HG02970 (cell line): ENCODE measurements around the gene TTYH1.
"Not testable (repeated sequence)": the region's sequence is repeated elsewhere in the genome, so short reads cannot be mapped to it uniquely, and the experiment has no call there.

Experiments
- ATAC-seq: cut with Tn5 transposase; IDR thresholded peaks from one replicate; pipeline ENCODE4 v1.9.1; 2021; ENCODE audit warnings: mild to moderate bottlenecking, moderate library complexity, moderate number of reproducible peaks; ENCODE audit not compliant: unreplicated experiment, low FRiP score

TTYH1 gene

GRCh38 chr19:54415208-54415900 lies at the start of gene TTYH1:
Gene TTYH1, plus strand, starts transcription at chr19:54415464. Its CDS starts 89 bp downstream, at chr19:54415553.
- ATAC-seq: no peak

- not testable (repeated sequence) for ATAC-seq
These were observed 49.5 kb upstream of the TTYH1 start for GRCh38 chr19:54365798-54366197.

DNA sequence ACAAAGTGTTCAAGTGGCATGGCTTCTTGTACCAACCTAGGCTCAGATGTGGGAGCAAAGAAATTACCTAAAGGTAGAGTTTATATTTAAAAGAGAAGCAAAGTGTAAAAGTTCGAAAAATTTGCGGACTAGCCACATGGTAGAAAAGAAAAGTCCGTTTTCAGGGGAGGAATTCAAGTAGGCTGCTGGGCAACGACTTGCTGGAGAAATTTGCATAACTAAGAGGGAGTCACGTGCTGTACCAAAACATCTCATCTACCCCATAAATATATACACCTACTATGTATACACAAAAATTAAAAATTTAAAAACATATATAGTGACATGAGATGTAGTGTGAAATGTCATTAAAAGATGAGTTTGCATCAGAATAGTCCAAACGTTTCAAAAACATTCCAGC lies 48.5 kb upstream of the TTYH1 start:
- ATAC-seq: no peak

DNA sequence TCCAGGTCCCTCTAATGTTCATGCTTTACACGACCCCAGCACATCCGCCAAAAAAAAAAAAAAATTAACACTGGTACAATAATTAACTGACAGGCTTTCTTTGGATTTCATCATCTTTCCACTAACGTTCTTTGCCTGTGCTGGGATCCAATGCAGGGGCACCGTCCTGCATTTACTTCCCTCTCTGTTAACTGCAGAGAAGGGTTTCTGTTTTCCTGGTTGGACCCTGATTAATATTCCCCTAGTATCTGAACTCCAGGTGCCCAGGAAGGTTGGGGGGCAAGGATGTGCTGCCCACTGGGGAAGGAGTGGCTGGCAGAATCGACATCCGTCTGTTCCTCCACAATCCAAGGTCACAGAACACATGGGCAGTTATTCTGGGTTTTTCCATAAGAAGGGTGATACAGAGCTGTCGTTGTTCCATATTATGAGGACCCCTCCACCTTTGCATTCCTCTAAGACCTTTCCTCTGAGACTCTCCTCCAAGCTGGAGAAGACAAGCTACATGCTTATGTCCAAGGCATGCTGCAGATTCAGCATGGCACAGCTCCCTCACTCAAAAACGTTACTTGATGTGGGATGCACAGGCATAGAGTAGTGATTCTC lies 46.1 kb upstream of the TTYH1 start:
- no peak for ATAC-seq

DNA sequence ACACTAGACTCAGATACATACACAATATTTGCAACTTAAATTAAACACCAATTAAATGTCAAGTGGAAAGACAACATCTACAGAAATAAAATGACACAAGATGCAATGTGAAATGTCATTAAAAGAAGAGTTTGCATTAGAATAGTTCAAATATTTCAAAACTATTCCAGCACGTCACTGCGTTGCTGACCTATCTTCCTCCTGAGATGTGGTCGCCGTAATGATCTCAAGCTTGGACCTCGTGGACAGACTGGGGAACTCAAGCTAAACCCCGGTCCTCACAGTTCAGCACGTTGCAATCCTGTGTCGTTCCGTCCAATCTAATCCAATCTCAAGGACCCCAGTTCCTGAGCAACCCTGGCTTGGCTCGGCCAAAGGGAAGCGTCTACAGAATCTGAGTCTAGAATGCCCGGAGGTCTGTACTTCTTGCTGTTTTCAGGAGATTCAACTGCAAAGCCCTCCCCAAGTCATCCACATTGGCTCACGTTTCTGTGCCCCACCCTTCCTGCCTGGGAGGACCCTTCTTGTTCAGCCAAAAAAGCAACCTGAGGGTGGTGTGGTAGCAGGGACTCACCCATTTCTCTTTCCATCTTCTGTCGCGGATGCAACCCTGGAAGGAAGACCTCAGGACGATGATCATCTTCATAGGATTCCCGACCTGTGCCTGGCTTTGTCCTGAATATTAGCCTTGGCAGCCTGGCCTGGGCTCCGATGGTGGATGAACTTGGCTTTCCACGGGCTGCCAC lies 45.4 kb upstream of the TTYH1 start:
- not testable (repeated sequence) for ATAC-seq

GRCh38 chr19:54370434-54370796 lies 44.8 kb upstream of the TTYH1 start:
- ATAC-seq: not testable (repeated sequence)

- not testable (repeated sequence) for ATAC-seq
These were observed 43.8 kb upstream of the TTYH1 start for GRCh38 chr19:54371453-54371852.

DNA sequence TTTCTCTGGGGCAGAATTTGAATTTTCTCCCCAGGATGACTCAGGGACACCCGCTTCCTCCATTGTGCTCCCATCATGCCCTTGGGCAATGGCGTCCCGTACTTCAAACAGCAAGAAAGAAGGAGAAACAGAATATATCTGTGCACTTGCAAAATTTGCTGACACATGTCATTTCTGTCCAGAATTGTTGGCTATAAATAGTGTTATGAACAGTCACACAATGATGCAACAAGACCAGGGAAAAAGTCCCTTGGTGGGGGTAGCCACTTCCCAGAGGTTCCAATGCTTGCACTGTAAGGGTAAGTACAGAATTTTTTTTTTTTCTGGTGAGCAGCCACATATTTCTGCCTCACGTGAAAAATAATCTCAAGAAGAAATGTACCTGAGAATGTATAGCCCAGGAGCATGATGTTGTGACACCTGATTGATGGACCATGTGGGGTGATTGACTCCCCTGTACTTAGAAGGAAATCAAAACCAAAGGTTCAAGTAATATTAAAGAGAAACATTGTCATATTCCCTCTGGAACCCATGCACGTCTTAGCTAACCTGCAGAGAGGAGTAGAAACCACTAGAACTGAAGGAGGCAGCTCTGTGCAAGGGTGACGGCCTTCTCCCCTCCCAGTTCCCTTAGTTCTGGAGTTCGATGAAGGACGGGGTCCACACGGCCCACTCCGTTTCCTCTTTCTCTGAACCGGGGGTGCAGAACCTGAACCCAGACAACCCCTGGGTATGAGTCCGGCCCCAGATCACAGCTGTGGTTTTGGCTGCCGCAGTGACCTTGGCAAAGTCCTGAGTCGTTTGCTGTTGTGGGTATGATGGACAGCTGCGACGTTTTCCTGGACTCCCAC lies 41.3 kb upstream of the TTYH1 start:
- no peak for ATAC-seq

GRCh38 chr19:54375181-54375938 lies 39.9 kb upstream of the TTYH1 start:
- ATAC-seq: not testable (repeated sequence)

- ATAC-seq: no peak
These were observed 38.5 kb upstream of the TTYH1 start for GRCh38 chr19:54376610-54377285.

DNA sequence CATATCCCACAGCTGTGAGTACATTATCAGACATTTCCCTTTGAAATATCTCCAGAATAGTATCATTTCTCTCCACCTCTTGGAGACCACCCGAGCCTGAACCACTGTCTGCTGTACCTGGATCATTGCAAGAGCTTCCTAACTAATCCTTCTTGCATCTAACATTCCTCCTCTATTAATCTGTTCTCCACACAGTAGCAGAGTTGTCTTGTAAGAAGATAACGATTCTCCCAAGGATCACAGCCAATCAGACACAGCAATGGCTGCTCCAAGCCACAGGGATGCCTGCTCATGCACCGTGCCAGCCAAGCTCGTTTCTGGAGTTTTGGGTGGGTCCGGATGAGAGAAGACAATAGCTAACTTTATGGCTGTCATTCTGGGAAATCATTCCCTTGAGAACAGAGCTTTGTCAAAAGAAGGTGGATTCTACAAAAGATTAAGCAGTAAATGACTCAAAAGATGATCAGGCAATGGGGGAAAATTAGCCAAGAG lies 36.0 kb upstream of the TTYH1 start:
- ATAC-seq: no peak

DNA sequence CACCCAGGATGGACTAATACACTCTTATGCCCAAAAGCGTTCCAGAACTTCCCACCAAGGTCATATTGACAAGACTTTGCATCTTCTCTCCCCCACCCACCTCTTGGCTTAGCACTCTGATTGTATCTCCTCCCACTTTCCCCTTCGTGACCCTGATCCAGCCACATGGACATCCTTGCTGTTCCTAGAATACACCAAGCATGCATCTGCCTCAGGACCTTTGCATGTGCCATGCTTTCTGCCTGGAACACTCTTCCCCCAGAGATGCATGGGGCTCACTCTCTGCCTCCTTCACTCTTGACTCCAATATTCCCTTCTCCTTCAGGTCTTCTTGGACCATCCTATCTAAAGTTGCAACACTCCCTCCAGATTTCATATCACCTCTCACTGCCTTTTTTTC lies 34.4 kb upstream of the TTYH1 start:
- ATAC-seq: no peak

- ATAC-seq: not testable (repeated sequence)
These were observed 33.2 kb upstream of the TTYH1 start for GRCh38 chr19:54382041-54382440.

DNA sequence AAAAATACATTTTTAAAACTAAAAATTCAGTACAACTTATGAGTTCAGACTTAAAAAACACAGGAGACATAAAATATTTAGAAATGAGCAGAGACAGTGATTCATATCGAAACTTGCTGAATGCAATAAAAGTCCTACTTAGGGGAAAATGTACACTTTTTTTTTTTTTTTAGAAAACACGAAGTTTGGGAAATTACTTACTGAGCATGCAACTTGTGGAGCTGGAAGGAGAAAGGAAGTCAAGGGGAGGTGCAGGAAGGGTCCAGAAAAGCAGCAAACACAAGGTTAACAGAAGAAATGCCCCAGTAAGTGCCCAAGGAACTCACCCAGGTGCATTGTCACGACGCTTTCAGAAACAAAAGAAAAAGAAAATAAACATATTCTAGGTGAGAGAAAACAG lies 31.9 kb upstream of the TTYH1 start:
- ATAC-seq: no peak

DNA sequence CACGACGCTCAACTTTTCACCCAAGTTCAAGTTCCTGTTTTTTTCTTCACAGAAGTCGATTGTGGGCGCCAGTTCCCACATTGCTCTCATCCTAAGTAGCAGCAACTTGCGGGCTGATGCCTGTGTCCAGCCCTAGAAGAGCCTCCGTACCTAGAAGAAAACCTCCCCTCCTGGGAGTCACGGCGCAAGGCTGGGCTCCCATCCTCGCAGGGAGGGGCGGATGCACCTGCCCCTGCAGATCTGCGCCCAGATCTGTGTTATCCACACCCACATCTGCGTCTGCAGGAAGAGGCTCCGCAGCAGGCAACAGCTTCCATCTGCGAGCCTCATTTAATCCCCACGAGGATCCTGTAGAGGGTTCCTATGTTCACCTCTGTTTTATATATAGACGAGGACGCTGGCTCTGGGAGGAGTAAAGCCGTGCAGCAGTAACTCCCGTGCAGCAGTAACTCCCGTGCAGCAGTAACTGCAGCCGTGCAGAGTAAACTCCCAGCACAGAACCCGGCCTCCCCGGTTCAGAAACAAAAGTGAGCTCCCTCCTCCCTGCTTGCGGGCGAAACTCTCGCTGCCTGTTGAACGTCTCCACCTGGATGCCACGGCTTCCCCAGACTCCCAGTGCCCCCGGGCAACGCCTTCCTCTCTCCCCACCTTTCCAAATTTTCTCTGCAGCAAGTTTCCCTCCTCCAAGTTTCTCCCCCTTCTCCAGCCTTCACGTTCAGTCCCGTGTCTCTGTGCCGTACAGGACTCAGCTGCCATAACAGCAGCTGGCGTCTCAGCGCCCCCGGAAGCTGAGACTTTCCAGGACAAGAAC lies 27.1 kb upstream of the TTYH1 start:
- no peak for ATAC-seq

DNA sequence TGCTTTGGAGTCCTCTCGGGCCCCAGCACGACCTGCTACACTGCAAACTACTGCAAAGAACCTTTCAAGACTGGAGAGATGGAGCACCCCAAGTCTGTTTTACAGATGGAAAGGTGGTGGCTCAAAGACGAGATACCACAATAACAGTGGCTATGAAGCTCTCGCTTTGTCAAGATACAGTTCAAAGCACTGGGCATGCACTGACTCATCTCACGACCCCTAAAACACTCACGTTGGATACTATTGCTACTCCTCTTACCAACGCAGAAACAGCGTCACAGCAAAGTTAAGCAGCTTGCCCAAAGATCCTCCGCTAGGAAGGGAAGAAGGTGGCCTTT lies 26.5 kb upstream of the TTYH1 start:
- ATAC-seq: no peak

DNA sequence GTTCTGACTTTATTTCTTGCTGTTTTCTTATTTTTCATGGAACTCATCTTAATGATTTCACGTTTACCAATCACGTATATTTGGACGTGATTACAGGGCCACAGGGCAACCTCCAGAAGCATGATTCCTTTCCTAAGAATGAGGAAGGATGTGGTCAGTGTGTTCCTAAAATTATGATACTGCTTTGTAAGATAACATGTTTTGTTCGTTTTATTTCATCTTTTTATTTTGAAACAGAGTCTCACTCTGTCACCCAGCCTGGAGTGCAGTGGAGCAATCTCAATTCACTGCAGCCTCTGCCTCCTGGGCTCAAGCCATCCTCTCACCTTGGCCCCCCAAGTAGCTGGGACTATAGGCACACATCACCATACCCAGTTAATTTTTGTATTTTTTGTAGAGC lies 25.7 kb upstream of the TTYH1 start:
- no peak for ATAC-seq

DNA sequence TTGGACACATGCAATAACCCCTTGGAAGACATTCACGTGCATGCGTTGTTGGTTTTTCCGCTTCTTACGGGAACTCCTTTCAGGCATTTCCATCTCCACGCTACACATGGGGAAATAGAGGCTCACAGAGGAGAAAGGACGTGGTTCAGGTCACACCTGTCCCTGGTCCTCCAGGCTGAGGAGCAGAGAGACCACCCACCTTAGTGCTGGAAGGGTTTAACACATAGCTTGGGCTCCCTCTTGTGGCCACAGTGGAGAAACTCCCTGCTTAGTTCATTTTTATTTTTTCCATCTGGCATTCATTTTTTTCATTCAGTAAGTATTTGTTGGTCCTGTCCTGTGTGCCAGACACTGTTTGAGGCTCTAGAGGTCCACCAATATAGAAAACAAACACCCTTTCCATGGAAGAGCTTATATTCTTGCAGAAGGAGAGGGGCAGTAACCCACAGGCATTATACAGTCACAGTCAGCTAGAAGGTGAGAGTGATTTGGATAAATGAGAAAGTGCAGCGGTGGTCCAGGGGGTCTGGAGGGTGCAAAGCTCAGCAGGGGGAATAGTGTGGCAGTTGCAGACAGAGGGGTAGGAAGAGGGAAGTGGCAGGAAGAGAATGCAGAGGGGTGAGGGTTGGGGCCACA lies 24.2 kb upstream of the TTYH1 start:
- ATAC-seq: no peak
